GM12864 (cell line): ENCODE data around the gene TMED7.

ENCODE experiments used
- DNase-seq: peaks from one replicate; pipeline ENCODE4 v3.0.0-alpha.2; 2011; ENCODE audit warnings: low read depth
- H3K4me3 ChIP-seq: 2 replicates; pipeline ENCODE4 v1.5.1; 2011; ENCODE audit warnings: mild to moderate bottlenecking, low read depth, low read length, control low read depth
- TF ChIP-seq, protein P1 (sequence below): IDR thresholded peaks from 2 replicates; pipeline ENCODE4 v1.5.1; 2011; ENCODE audit warnings: low read depth, mild to moderate bottlenecking, moderate library complexity, low read length, control low read depth, inconsistent platforms; ENCODE audit errors: missing control alignments

TMED7 gene

DNA sequence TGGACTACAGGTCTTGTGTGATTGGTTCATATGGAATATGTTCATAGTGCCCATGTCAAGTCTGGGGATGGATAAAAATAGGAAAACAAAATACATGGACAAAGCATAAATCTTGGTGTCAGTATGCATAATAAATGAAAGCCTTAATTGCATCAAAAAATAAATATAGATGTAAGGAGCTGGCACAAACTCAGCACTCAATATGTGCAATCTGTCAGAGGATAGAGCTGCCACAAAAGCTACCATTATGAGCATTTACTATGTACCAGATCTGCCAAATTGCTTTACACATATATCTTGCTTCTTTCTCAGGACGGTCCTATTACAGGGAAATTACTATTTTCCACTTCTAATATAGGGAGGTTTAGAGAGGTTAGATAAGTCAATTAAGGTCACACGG, 18.2 kb upstream of the TMED7 start:
- TF ChIP-seq, protein P1, sequence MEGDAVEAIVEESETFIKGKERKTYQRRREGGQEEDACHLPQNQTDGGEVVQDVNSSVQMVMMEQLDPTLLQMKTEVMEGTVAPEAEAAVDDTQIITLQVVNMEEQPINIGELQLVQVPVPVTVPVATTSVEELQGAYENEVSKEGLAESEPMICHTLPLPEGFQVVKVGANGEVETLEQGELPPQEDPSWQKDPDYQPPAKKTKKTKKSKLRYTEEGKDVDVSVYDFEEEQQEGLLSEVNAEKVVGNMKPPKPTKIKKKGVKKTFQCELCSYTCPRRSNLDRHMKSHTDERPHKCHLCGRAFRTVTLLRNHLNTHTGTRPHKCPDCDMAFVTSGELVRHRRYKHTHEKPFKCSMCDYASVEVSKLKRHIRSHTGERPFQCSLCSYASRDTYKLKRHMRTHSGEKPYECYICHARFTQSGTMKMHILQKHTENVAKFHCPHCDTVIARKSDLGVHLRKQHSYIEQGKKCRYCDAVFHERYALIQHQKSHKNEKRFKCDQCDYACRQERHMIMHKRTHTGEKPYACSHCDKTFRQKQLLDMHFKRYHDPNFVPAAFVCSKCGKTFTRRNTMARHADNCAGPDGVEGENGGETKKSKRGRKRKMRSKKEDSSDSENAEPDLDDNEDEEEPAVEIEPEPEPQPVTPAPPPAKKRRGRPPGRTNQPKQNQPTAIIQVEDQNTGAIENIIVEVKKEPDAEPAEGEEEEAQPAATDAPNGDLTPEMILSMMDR, result no peak
- DNase-seq, result no peak
- H3K4me3 ChIP-seq, result no peak overlapping the region

DNA sequence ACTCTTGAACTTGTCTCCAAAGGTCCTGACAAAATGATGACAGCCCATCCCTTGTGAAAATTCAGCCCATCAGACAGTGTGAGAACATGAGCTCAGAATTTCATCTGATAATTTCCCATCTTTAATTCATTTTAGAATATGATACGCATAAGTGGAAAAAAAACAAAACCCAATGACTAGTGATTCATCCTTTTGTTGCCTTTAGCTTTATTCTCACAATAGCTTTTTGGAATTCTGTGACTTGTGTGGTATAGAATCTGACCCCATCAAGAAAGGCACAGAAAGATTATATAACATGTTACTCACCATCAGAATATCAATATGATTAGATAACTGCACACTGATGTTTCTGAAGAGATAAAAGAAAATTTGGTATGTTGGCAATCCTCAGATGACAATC, 16.1 kb upstream of the TMED7 start:
- TF ChIP-seq, protein P1, result no peak
- H3K4me3 ChIP-seq, result no peak overlapping the region
- no peak for DNase-seq

DNA sequence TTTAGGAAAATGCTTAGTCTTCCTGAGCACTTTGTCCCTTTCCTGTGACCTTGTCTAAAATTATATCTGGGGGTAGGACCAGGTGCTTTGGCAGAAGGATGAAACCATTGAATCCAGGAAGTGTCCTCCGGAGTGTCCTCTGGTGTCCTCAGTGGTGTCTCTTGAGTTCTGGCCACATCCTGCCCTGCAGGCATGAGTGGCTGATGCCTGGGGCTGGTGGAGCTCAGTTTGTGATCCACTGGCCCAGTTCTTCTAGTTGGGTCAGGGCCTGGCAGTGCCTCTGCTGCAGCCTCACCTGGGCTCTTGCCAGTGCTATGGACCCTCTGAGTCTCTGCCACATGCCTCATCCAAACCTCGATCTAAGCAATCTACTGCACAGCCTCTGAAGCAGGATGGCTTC, 14.4 kb upstream of the TMED7 start:
- DNase-seq, result no peak
- TF ChIP-seq, protein P1, result no peak
- H3K4me3 ChIP-seq, result no peak overlapping the region

DNA sequence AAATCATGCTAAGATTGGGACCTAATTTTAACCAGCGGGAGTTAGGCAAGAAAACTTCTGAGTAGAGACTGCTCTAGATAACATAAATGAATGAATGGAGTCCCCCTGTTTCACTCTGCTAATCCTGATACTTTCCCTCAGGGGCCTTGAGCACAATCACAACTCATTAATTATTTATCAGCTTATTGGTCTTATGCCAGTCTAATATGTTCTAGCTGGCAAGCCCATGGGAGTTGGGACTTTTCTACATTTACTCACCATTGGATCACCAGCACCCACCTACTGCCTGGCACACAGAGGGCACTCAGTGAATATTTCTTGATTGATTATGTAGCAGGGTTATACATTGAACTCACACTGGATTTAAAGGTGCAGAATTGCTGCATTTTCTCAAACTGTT, 13.5 kb upstream of the TMED7 start:
- H3K4me3 ChIP-seq, result no peak overlapping the region
- TF ChIP-seq, protein P1, result no peak
- no peak for DNase-seq

DNA sequence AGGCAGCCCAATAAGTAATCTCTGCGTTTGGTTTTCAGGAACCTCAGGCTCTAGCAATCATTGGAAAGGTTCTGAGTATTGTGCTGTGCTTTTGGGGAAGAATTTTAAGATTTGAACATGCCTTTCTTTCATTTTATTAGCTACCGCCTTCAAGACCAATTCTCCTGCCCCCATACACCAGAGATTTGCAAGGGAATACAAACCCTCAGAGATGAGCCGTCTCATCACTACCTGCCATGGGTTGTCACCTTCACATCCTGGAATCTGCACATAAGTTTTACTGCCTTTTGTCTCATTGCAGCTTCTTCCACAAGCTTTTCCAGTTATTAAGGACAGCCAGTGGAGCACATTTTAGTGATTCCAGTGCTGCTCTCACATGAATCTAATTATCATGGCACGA, 11.7 kb upstream of the TMED7 start:
- no peak overlapping the region for H3K4me3 ChIP-seq
- DNase-seq, result no peak
- TF ChIP-seq, protein P1, result no peak

DNA sequence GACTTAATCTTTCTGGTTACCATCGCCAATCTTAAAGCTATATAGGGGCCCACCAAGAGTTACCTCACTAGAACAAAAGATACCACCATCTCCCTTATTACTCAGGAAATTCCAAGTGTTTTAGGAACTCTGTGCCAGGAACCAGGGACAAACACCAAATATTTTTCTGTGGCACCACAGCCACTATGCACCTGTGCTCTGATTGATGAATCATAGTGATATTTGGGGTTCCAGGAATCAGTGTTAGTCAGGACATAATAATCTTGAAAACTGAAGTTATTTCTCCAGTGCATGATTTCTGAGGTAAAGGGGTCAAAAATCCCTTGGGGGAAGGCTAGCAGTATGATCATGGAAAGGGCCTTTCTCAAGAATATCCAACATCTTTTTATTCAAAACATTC, 10.2 kb upstream of the TMED7 start:
- TF ChIP-seq, protein P1, result no peak
- no peak for DNase-seq

DNA sequence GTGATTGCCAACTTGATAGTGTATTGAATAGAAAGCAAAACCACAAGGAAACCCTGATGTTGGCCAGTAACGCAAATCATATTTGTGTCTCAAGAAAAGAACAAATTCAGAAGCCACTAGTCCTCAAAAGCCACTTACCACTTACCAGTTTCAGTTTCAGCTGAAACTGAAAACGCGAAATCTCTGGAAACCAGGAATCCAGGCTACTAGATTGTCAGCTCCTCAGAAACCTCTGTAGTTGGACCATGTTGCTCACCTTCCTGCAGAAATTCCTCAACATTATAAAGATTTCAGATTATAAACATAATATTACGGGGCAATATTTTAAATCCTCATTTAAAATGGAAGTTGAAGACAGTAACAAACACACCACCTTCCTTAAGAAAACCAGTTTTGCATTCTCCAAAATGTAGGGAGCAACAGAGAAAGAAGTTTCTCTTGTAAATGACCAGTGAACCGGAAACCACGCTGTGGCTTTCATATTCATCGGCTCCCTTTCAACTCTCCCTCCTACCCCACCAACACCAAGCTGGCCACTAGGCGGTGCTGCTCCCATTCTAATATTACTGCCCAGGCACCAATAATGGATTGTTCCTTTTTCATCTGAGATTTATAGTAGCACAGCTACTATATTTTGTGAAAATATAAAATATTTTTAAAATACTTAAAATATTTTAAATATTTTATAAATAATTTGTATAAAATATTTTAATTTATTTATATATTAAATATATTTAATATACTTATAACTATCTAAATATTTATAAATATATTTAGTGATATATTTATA, 8.7 kb upstream of the TMED7 start:
- TF ChIP-seq, protein P1, result peak; percentile 86
- H3K4me3 ChIP-seq, result peak overlapping the region; percentile 15; the same call in 1 of the 2 replicates
- peak; percentile 81 for DNase-seq

More for the DNA sequence above, 10.2 kb upstream of the TMED7 start:
- H3K4me3 ChIP-seq, result no peak overlapping the region
